Cardiac muscle cell (in vitro differentiated cells and primary cell): ENCODE measurements around the gene BTG2. TPM values are rescaled to one million over a fixed set of nuclear protein-coding genes. Genes with fewer than 3 reads are reported as not detected.
"Not testable (repeated sequence)": the region's sequence is repeated elsewhere in the genome, so short reads cannot be mapped to it uniquely, and the experiment has no call there.

Experiments
- DNase-seq, 2 donors: peaks; one replicate each; pipeline versions ENCODE4 v3.0.0 to v3.0.0-alpha.2; 2010 to 2017; ENCODE audit warnings: low read depth in 1 of 2, low spot score in 1 of 2
- H3K27ac ChIP-seq: fragments of 200-600 bp; sonication (generic); 2 replicates; pipeline ENCODE4 v1.5.1; 2016
- H3K27me3 ChIP-seq: fragments of 200-600 bp; sonication (generic); 2 replicates; pipeline ENCODE4 v1.6.0; 2016; ENCODE audit warnings: control low read depth
- H3K36me3 ChIP-seq: fragments of 200-600 bp; sonication (generic); 2 replicates; pipeline ENCODE4 v1.5.1; 2016; ENCODE audit warnings: control low read depth
- H3K4me1 ChIP-seq: fragments of 200-600 bp; sonication (generic); 2 replicates; pipeline ENCODE4 v1.8.1; 2017; ENCODE audit warnings: low read depth, mild to moderate bottlenecking, mixed run types
- H3K4me3 ChIP-seq: fragments of 200-600 bp; sonication (generic); 2 replicates; pipeline ENCODE4 v1.5.1; 2016; ENCODE audit warnings: mild to moderate bottlenecking
- H3K9me3 ChIP-seq: fragments of 200-600 bp; sonication (generic); 2 replicates; pipeline ENCODE4 v1.5.1; 2017; ENCODE audit warnings: low read depth, mild to moderate bottlenecking, control low read depth
- CTCF ChIP-seq: IDR thresholded peaks from 2 replicates; pipeline ENCODE4 v1.5.1; 2012; ENCODE audit warnings: low read depth, mild to moderate bottlenecking, low read length
- polyA plus RNA-seq: library from polyadenylated mRNA; unstranded; fragments of >200 nt; fragmentation: Nextera tagmentation; extraction: Ambion mirVana; gene quantifications from 2 replicates; pipeline ENCODE4 v1.2.1, GENCODE V29; 2016
- total RNA-seq: library from RNA; depleted of rRNA; stranded (reverse); fragments of >200 nt; gene quantifications from 2 replicates; pipeline ENCODE4 v1.2.3, GENCODE V29; 2016

The BTG2 gene
- total RNA-seq (45.6 and 57.9 TPM in 2 replicates), polyA plus RNA-seq (64.2 and 66.0 TPM in 2 replicates)

- TF ChIP-seq CTCF = no peak
- peak; percentile 94 for DNase-seq
- H3K4me3 ChIP-seq = peak within 1 kb of the TSS; percentile 45
- H3K4me1 ChIP-seq = peaks cover 38% of the 10 kb centered on the region
- no peaks in the 10 kb centered on the region for H3K27me3 ChIP-seq
- no peaks in the 10 kb centered on the region for H3K9me3 ChIP-seq
- H3K27ac ChIP-seq = peak within 1 kb of the TSS; percentile 31
- H3K36me3 ChIP-seq = peaks cover 2% of the 10 kb centered on the region
These were observed at the start of gene BTG2 for GRCh38 chr1:203304919-203305808. Gene BTG2 (plus strand): TSS chr1:203305519. CDS start chr1:203305607, 88 bp downstream.

GRCh38 chr1:203256636-203257035 lies 48.7 kb upstream of the BTG2 start:
- H3K4me1 ChIP-seq, H3K27ac ChIP-seq, H3K9me3 ChIP-seq, H3K36me3 ChIP-seq, H3K4me3 ChIP-seq, DNase-seq: not testable (repeated sequence)
- H3K27me3 ChIP-seq = peaks cover 31% of the 10 kb centered on the region

GRCh38 chr1:203263496-203263895 lies 41.8 kb upstream of the BTG2 start:
- TF ChIP-seq CTCF = no peak
- no peaks in the 10 kb centered on the region for H3K9me3 ChIP-seq
- DNase-seq = no peak

GRCh38 chr1:203264052-203264501 lies 41.2 kb upstream of the BTG2 start:
- no peak for TF ChIP-seq CTCF
- peaks cover 20% of the 10 kb centered on the region for H3K27me3 ChIP-seq

More at GRCh38 chr1:203263496-203263895, 41.8 kb upstream of the BTG2 start:
- peaks cover 20% of the 10 kb centered on the region for H3K27me3 ChIP-seq
- H3K4me3 ChIP-seq = no peak overlapping the region
- H3K36me3 ChIP-seq = no peaks in the 10 kb centered on the region
- no peaks in the 10 kb centered on the region for H3K4me1 ChIP-seq
- no peak overlapping the region for H3K27ac ChIP-seq

GRCh38 chr1:203265541-203265940 lies 39.8 kb upstream of the BTG2 start:
- H3K9me3 ChIP-seq = no peaks in the 10 kb centered on the region
- no peak overlapping the region for H3K27ac ChIP-seq
- no peak for TF ChIP-seq CTCF
- H3K4me3 ChIP-seq = no peak overlapping the region
- no peak for DNase-seq
- H3K27me3 ChIP-seq = peaks cover 14% of the 10 kb centered on the region
- no peaks in the 10 kb centered on the region for H3K4me1 ChIP-seq
- no peaks in the 10 kb centered on the region for H3K36me3 ChIP-seq

More at GRCh38 chr1:203264052-203264501, 41.2 kb upstream of the BTG2 start:
- Histone ChIP-seq H3K4me1 (no peaks in the 10 kb centered on the region), H3K27ac (no peak overlapping the region), H3K36me3 (no peaks in the 10 kb centered on the region), H3K9me3 (no peaks in the 10 kb centered on the region), H3K4me3 (no peak overlapping the region)
- DNase-seq = no peak

- DNase-seq, H3K27ac ChIP-seq, H3K9me3 ChIP-seq, H3K36me3 ChIP-seq, H3K4me1 ChIP-seq, H3K4me3 ChIP-seq: not testable (repeated sequence)
- H3K27me3 ChIP-seq = peaks cover 10% of the 10 kb centered on the region
These were observed 39.2 kb upstream of the BTG2 start for GRCh38 chr1:203266140-203266539.
